Measurements from ENCODE around the gene PHEX.

PHEX gene

DNA sequence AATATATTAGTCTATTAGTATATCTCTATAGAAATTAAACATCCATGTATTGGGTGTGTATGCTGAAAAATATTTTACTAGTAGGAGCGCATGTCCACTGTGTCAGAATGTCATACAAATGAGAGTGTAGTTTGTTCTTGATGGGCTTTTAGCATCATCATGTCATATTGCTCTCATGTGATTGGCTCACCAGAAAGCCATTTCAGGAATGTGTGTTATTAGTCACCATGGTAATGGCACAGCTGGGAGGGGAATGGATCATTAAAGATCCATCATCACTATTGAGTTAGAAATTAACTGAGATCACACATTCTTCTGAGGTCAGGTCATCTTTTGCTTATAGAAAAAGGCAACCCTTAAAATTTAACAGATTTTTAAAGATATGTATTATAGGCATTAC, 77.3 kb downstream of the PHEX start:
- no peak for DNase-seq

- DNase-seq: no peak
Measured at GRCh38 chrX:22110729-22111494, 78.8 kb downstream of the PHEX start.

- DNase-seq: no peak
Measured at GRCh38 chrX:22116605-22117546, 84.8 kb downstream of the PHEX start.

- no peak for DNase-seq
Measured at GRCh38 chrX:22117633-22118032, 85.5 kb downstream of the PHEX start.

DNA sequence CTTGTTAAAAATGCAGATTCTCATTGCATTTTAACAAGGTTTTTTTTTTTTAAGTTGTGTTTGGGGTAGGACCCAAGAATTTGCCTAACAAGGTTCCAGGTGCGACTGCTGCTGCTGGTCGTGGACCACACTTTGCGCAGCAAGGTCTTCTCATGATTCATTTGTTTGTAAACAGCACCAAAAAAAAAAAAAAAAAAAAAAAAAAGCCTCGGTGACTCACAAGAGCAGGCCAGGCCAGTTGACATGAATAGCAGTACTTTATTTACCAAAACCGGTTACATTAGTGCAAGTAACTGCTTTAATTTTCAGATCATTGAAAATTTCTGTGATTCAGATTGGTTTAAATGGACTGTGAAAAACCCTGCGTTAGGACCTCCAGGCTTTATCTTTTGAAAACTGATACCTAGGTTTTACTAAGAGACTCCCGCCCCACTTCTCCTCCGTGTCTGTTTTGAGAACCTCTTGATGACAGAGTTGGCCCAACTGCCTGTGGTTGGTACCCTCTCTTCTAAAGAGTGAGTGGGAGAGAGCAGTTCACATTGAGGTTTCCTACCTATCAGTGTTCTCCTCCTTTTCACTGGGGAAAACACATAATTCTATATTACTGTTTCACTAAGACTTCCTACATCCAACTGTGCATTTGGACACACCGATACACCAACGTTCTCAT, 86.2 kb downstream of the PHEX start:
- DNase-seq: no peak

- DNase-seq: no peak
Measured at GRCh38 chrX:22121161-22121560, 89.0 kb downstream of the PHEX start.

DNA sequence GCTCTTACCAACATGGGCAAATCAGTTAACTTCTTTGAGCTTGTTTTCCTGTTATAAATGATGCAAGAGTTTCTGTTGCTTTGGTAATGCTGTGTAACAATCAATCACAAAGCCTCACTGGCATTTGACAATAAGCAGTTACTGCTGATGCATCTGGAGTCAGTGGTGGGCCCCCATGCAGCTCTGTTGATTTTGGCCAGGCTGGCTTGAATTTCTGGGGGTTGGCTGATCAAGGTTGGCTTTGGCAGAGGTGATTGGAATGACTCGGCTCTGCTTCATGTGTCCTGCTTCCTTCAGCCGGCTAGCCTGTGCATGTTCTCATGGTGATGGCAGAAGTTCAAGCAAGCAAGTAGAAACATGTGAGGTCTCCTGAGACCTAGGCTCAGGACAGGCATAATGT, 90.4 kb downstream of the PHEX start:
- no peak for DNase-seq

- DNase-seq: no peak
Measured at GRCh38 chrX:22124098-22124497, 92.0 kb downstream of the PHEX start.

DNA sequence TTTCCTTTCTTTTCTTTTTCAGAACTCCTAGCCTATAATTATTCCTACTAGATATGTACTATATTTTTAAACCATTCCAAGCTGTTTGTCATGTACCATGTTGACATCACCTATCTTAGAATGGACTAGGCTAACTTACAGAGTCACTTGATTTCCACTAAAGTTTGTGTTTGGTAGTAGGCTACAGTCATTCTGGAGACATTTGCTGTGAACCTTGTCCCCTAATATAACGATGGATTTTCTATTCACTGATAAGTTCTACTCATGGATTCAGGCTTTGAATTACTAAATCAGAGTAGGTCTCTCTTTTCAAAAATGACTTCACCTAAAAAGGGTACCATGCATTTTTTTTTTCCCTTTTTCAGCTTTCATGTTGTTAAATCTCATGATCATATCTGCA, 93.4 kb downstream of the PHEX start:
- no peak for DNase-seq

DNA sequence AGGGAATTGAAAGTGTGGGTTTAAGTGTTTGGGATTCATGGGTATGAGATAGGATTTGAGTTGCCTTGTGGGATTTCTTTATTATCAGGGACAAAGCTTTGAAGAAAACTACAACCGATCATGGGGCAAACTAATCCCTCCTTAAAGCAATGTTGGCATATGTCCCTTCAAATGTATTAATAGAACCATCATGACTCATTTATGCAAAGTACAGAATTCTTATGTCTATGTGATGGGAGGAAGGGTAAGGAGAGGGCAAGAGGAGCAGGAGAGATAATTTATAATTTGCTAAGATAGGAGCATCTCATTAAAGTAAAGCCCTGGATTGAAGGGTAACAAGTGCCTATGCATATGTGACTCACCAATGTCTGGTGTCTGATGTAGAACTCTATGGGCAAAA, 94.2 kb downstream of the PHEX start:
- no peak for DNase-seq

GRCh38 chrX:22128961-22129360, 96.8 kb downstream of the PHEX start:
- DNase-seq: no peak

DNA sequence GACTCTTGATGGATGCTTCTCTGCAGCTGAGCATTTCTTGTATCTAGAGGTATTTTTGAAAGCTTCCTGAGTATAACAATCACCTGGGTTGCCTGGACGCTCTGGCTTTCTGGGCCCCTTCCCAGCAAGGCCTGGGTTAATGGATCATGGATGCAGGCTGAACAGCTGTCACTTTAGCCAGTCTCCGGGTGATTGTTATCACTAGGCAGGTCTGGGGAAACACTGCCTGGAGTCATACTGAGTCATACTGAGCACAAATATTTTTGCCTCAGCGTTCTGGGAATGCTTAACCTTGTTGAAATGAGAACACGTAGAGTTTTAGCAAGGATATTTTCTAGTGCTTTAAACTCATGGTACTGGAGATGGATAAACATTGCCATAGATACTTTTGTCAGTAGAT, 102.6 kb downstream of the PHEX start:
- no peak for DNase-seq

- no peak for DNase-seq
Measured at GRCh38 chrX:22135171-22135711, 103.1 kb downstream of the PHEX start.

- DNase-seq: no peak
Measured at GRCh38 chrX:22135994-22136684, 104.0 kb downstream of the PHEX start.

DNA sequence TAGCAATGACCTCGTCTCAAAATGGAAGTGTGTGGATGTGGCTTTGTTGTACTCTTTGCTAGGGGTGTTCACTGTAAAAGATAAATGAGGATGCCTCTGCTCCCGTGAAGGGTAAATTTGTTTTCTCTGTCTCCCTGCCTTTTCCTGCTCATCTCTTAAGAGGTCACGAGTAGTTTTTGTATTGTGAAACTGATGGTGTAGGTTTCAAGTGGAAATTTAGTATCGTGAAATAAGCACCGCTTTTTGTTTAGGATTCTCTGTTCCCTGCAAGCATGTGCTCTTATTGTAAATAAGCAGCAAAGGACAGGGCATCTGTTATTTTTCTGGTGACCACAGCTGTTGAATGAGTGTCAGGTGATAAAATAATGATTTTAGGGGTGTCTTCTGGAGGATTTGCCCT, 104.6 kb downstream of the PHEX start:
- no peak for DNase-seq

- DNase-seq: no peak
Measured at GRCh38 chrX:22139822-22140221, 107.7 kb downstream of the PHEX start.

- no peak for DNase-seq
Measured at GRCh38 chrX:22141047-22141730, 109.1 kb downstream of the PHEX start.

GRCh38 chrX:22147214-22147613, 115.1 kb downstream of the PHEX start:
- no peak for DNase-seq

GRCh38 chrX:22147942-22148341, 115.8 kb downstream of the PHEX start:
- DNase-seq: no peak

- no peak for DNase-seq
Measured at GRCh38 chrX:22148565-22148964, 116.4 kb downstream of the PHEX start.

DNA sequence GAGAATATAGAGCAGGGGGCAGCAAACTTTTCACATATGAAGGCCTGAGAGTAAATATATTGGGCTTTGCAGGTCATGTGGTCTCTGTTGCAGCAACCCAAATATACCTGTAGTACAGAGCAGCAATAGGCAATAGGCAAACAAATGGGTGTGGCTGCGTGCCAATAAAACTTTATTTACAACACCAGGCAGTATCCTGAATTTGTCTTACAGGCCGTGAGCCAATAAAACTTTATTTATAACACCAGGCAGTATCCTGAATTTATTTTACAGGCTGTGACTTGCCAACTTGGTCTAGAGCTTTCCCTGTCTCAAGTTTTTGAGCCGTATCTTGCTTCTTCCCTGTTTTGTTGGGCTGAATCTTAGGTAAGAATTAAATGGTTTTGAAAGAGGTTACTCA, 118.2 kb downstream of the PHEX start:
- DNase-seq: no peak

- DNase-seq: no peak
Measured at GRCh38 chrX:22155126-22155525, 123.0 kb downstream of the PHEX start.

Measured in NK-92 treated with Interleukin-12 subunit alpha and Interleukin-12 subunit beta, amount 100 ng/mL, for 24 hours (cell line).